Measurements from ENCODE around the gene AK6. TPM values are rescaled to one million over a fixed set of nuclear protein-coding genes. Genes with fewer than 3 reads are reported as not detected.

AK6 gene
- total RNA-seq, 1 donor from 2014 or later: 29.1 TPM

DNA sequence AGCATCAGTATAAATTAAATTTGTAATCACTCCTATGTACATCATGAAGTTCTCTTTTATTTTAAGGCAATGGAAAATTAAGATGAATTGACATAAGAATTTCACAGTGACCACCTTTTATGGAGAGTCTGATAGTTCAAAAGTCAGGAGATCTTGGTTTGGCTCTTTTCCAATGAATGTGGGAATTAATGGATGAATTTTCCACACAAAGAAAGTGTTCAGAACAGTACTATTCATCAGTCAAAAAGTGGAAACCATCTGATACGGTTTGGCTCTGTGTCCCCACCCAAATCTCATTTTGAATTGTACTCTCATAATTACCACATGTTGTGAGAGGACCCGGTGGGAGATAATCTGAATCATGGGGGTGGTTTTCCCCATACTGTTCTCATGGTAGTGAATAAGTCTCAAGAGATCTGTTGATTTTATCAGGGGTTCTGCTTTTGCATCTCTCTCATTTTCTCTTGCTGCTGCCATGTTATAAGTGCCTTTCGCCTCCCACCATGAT lies 61.2 kb downstream of the AK6 start:
- TF ChIP-seq, protein P1, sequence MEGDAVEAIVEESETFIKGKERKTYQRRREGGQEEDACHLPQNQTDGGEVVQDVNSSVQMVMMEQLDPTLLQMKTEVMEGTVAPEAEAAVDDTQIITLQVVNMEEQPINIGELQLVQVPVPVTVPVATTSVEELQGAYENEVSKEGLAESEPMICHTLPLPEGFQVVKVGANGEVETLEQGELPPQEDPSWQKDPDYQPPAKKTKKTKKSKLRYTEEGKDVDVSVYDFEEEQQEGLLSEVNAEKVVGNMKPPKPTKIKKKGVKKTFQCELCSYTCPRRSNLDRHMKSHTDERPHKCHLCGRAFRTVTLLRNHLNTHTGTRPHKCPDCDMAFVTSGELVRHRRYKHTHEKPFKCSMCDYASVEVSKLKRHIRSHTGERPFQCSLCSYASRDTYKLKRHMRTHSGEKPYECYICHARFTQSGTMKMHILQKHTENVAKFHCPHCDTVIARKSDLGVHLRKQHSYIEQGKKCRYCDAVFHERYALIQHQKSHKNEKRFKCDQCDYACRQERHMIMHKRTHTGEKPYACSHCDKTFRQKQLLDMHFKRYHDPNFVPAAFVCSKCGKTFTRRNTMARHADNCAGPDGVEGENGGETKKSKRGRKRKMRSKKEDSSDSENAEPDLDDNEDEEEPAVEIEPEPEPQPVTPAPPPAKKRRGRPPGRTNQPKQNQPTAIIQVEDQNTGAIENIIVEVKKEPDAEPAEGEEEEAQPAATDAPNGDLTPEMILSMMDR (IDR thresholded peaks at IDR 0.05): no peak
- Histone ChIP-seq H3K36me3 (peaks cover 45% of the 10 kb centered on the region), H3K4me3 (no peak overlapping the region), H3K27ac (no peak overlapping the region), H3K9me3 (no peaks in the 10 kb centered on the region), H3K27me3 (ENCODE audit: low read depth) (no peaks in the 10 kb centered on the region), H3K4me1 (no peaks in the 10 kb centered on the region)
- intact Hi-C loops (cut with DNase I): no loop called here
- no peak for DNase-seq
- ATAC-seq: no peak

DNA sequence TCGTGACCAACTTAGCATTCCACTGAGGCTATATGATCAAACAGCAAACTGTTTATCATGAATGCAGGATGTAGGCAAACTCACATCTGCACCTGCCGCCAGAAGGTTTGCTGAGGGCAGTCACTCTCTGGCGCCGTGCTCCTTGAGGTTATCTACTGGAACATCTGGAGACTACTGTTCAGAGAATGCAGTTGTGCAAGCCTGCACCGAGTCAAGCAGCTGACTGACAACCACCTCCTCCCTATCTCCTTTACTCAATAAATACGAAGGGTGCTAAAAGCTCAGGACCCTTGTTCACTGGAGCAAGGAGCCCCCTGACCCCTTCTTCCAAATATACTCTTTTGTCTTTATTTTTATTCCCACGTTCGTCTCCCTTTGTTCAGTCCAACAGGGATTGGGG lies 63.8 kb downstream of the AK6 start:
- Histone ChIP-seq H3K4me1 (no peaks in the 10 kb centered on the region), H3K27me3 (ENCODE audit: low read depth) (no peaks in the 10 kb centered on the region), H3K4me3 (no peak overlapping the region), H3K9me3 (no peaks in the 10 kb centered on the region), H3K36me3 (peaks cover 34% of the 10 kb centered on the region), H3K27ac (no peak overlapping the region)
- intact Hi-C loops (cut with DNase I): no loop called here
- TF ChIP-seq, protein P1 (IDR thresholded peaks at IDR 0.05): no peak
- no peak for ATAC-seq
- DNase-seq: no peak

Other genes with a start within 250 kb of the AK6 start
- 4.4 TPM for gene CCNB1, start 202.4 kb downstream of the AK6 start, total RNA-seq
- gene CENPH, start 179.9 kb downstream of the AK6 start, total RNA-seq: 2.9 TPM
- gene CDK7, start 134.6 kb downstream of the AK6 start, total RNA-seq: 29.6 TPM
- 13.0 TPM for gene CCDC125, start 36.7 kb downstream of the AK6 start, total RNA-seq
- gene TAF9, start within 50 bp of the AK6 start, total RNA-seq: 35.7 TPM
- 19.5 TPM for gene RAD17, start 298 bp upstream of the AK6 start, total RNA-seq
- gene MARVELD2, start 45.6 kb upstream of the AK6 start, total RNA-seq: 26.2 TPM
- gene OCLN, start 123.3 kb upstream of the AK6 start, total RNA-seq: 121 TPM
- 44.1 TPM for gene GTF2H2C, start 190.7 kb upstream of the AK6 start, total RNA-seq